DOHH2 (cell line): ENCODE measurements around the gene DCUN1D1.

ENCODE experiments used
- H3F3A ChIP-seq: fragments of 200-600 bp; sonication (generic), shearing (Covaris generic); 2 replicates; pipeline ENCODE4 v1.6.0; 2016; ENCODE audit warnings: antibody characterized with exemption, mild to moderate bottlenecking; ENCODE audit not compliant: control insufficient read depth, insufficient read depth
- H3K27ac ChIP-seq: fragments of 200-600 bp; sonication (generic); 2 replicates; pipeline ENCODE4 v1.5.1; 2014; ENCODE audit warnings: low read depth, mild to moderate bottlenecking, low read length, moderate library complexity
- H3K27me3 ChIP-seq: fragments of 200-600 bp; sonication (generic); 2 replicates; pipeline ENCODE4 v1.6.1; 2014; ENCODE audit warnings: mild to moderate bottlenecking, low read length, mixed read lengths; ENCODE audit not compliant: control insufficient read depth
- H3K36me3 ChIP-seq: fragments of 200-600 bp; sonication (generic); 2 replicates; pipeline ENCODE4 v1.6.1; 2014; ENCODE audit warnings: mild to moderate bottlenecking, low read length, moderate library complexity, mixed read lengths; ENCODE audit not compliant: control insufficient read depth
- H3K4me1 ChIP-seq: fragments of 200-600 bp; sonication (generic); 2 replicates; pipeline ENCODE4 v1.6.1; 2014; ENCODE audit warnings: mild to moderate bottlenecking, low read length, mixed read lengths; ENCODE audit not compliant: control insufficient read depth
- H3K4me2 ChIP-seq: fragments of 200-600 bp; sonication (generic); 2 replicates; pipeline ENCODE4 v1.6.0; 2014; ENCODE audit warnings: mild to moderate bottlenecking, low read length, moderate library complexity
- H3K4me3 ChIP-seq: fragments of 200-600 bp; sonication (generic); 2 replicates; pipeline ENCODE4 v1.5.1; 2014; ENCODE audit warnings: mild to moderate bottlenecking, low read length, mixed read lengths
- H3K79me2 ChIP-seq: fragments of 200-600 bp; sonication (generic); 2 replicates; pipeline ENCODE4 v1.6.1; 2014; ENCODE audit warnings: mild to moderate bottlenecking, low read length, mixed read lengths; ENCODE audit not compliant: control insufficient read depth
- H3K9me2 ChIP-seq: fragments of 200-600 bp; sonication (generic); replicated peaks from 2 replicates; pipeline ENCODE4 v1.6.1; 2014; ENCODE audit warnings: mild to moderate bottlenecking, low read length, mixed read lengths; ENCODE audit not compliant: control insufficient read depth
- H3K9me3 ChIP-seq: fragments of 200-600 bp; sonication (generic); 2 replicates; pipeline ENCODE4 v1.6.1; 2014; ENCODE audit warnings: antibody characterized with exemption, low read length, mixed read lengths; ENCODE audit not compliant: control insufficient read depth, insufficient read depth
- H4K20me1 ChIP-seq: fragments of 200-600 bp; sonication (generic); 2 replicates; pipeline ENCODE4 v1.6.0; 2014; ENCODE audit warnings: low read depth, mild to moderate bottlenecking, antibody characterized with exemption, low read length, moderate library complexity; ENCODE audit not compliant: control insufficient read depth, insufficient read depth
- CTCF ChIP-seq: fragments of 200-600 bp; sonication (generic); IDR thresholded peaks from one replicate; pipeline ENCODE4 v1.5.1; 2014; ENCODE audit warnings: antibody characterized with exemption, mild to moderate bottlenecking, low read depth, low read length; ENCODE audit not compliant: poor library complexity, severe bottlenecking
- EZH2phosphoT487 ChIP-seq: fragments of 200-600 bp; sonication (generic); IDR thresholded peaks from 2 replicates; pipeline ENCODE4 v1.6.1; 2017; ENCODE audit warnings: borderline replicate concordance, mild to moderate bottlenecking, antibody characterized with exemption, low read length, moderate library complexity, mixed read lengths

Gene DCUN1D1

GRCh38 chr3:182986021-182986420 is 5.7 kb upstream of the DCUN1D1 start:
- TF ChIP-seq CTCF, result no peak
- no peak for TF ChIP-seq EZH2phosphoT487
- no peaks in the 10 kb centered on the region for H3K9me2 ChIP-seq

GRCh38 chr3:182983876-182984275 is 3.5 kb upstream of the DCUN1D1 start:
- peaks cover 11% of the 10 kb centered on the region for H3K79me2 ChIP-seq
- H3K4me1 ChIP-seq, result peaks cover 14% of the 10 kb centered on the region
- no peaks in the 10 kb centered on the region for H3K36me3 ChIP-seq
- peaks cover 12% of the 10 kb centered on the region; the same call in 1 of the 2 replicates for H3F3A ChIP-seq
- no peaks in the 10 kb centered on the region for H3K27me3 ChIP-seq
- H3K9me2 ChIP-seq, result no peaks in the 10 kb centered on the region
- H3K4me3 ChIP-seq, result no peak overlapping the region
- H3K9me3 ChIP-seq, result no peaks in the 10 kb centered on the region
- no peak overlapping the region for H3K4me2 ChIP-seq
- no peak for TF ChIP-seq CTCF
- peaks cover 7% of the 10 kb centered on the region; the same call in 1 of the 2 replicates for H4K20me1 ChIP-seq
- no peak overlapping the region for H3K27ac ChIP-seq

More at GRCh38 chr3:182986021-182986420, 5.7 kb upstream of the DCUN1D1 start:
- Histone ChIP-seq H3K4me1 (peaks cover 5% of the 10 kb centered on the region), H3K36me3 (no peaks in the 10 kb centered on the region), H3K4me2 (no peak overlapping the region), H4K20me1 (no peaks in the 10 kb centered on the region), H3K27me3 (no peaks in the 10 kb centered on the region), H3K79me2 (no peaks in the 10 kb centered on the region), H3K4me3 (no peak overlapping the region), H3F3A (peaks cover 12% of the 10 kb centered on the region; the same call in 1 of the 2 replicates), H3K9me3 (no peaks in the 10 kb centered on the region), H3K27ac (no peak overlapping the region)

GRCh38 chr3:182981038-182981380 is 671 bp upstream of the DCUN1D1 start:
- H3K36me3 ChIP-seq, result no peaks in the 10 kb centered on the region
- H3K9me2 ChIP-seq, result no peaks in the 10 kb centered on the region
- no peaks in the 10 kb centered on the region for H3K9me3 ChIP-seq
- peak overlapping the region; percentile 64 for H3K4me3 ChIP-seq
- H3K4me2 ChIP-seq, result peak overlapping the region; percentile 60
- H3F3A ChIP-seq, result peaks cover 10% of the 10 kb centered on the region; the same call in 1 of the 2 replicates
- H3K27me3 ChIP-seq, result no peaks in the 10 kb centered on the region
- no peak overlapping the region for H3K27ac ChIP-seq
- H4K20me1 ChIP-seq, result peaks cover 20% of the 10 kb centered on the region; the same call in 1 of the 2 replicates
- TF ChIP-seq CTCF (no peak), EZH2phosphoT487 (no peak)
- H3K79me2 ChIP-seq, result peaks cover 39% of the 10 kb centered on the region
- peaks cover 37% of the 10 kb centered on the region for H3K4me1 ChIP-seq

- peak overlapping the region; percentile 54 for H3K27ac ChIP-seq
- peaks cover 23% of the 10 kb centered on the region; the same call in 1 of the 2 replicates for H4K20me1 ChIP-seq
- no peaks in the 10 kb centered on the region for H3K36me3 ChIP-seq
- H3K4me1 ChIP-seq, result peaks cover 38% of the 10 kb centered on the region
- peaks cover 10% of the 10 kb centered on the region; the same call in 1 of the 2 replicates for H3F3A ChIP-seq
- no peaks in the 10 kb centered on the region for H3K27me3 ChIP-seq
- peaks cover 52% of the 10 kb centered on the region for H3K79me2 ChIP-seq
- peak overlapping the region; percentile 69 for H3K4me2 ChIP-seq
- H3K4me3 ChIP-seq, result peak overlapping the region; percentile 92
- no peaks in the 10 kb centered on the region for H3K9me2 ChIP-seq
- no peak for TF ChIP-seq CTCF
- TF ChIP-seq EZH2phosphoT487, result no peak
- no peaks in the 10 kb centered on the region for H3K9me3 ChIP-seq
These were observed 605 bp downstream of the DCUN1D1 start for GRCh38 chr3:182979674-182980191.
